Measurements from ENCODE around the gene TUSC2.

The TUSC2 gene

DNA sequence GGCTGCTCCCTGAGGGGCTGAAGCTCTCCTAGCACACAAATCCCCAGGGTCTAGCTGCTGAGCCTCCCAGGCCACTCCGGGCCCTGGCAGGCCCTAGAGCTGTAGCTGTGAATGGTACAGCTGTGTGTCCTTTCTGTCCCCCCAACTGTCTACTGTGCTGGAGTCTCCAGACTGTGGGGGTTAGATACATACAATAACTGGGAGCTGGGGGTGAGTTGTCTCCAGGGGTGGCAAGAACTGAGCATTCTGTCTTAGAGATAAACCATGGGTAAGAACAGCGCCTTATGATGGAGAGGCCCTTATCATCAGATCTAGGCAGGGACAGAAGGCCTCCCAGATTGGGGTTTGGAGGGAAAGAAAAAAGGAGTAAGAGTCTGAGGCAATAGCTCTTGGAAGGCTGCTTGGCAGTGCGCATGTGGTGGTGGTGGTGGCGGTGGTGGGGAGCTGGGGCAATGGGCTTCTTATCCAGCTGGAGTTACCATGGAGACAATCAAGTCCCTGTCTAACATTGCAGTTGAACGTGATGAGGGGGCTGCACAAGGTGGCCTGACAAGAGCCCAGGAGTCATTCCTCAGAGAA is 26.3 kb upstream of the TUSC2 start:
- DNase-seq (ENCODE audit: low read depth): no peak

DNA sequence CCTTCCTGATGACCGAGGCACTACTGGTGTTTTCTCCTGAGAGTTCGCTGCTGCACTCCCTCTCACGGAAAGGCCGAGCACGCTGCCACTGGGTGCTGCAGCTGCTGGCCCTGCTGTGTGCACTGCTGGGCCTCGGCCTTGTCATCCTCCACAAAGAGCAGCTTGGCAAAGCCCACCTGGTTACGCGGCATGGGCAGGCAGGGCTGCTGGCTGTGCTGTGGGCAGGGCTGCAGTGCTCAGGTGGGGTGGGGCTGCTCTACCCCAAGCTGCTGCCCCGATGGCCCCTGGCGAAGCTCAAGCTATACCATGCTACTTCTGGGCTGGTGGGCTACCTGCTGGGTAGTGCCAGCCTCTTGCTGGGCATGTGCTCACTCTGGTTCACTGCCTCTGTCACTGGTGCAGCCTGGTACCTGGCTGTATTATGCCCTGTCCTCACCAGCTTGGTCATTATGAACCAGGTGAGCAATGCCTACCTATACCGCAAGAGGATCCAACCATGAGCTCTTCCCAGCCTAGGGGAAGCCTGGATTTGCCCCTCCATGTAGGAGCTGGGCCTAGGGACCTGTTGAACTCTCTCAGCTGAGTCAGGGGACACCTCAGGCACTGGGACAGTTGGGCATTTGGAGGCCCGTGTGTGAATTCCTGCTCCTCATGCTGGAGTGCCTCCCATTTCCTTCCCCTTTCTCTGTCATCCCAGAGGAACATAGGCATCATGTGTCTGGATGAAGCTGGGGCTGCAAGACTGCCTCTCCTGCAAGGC is 25.4 kb upstream of the TUSC2 start:
- DNase-seq (ENCODE audit: low read depth): no peak

DNA sequence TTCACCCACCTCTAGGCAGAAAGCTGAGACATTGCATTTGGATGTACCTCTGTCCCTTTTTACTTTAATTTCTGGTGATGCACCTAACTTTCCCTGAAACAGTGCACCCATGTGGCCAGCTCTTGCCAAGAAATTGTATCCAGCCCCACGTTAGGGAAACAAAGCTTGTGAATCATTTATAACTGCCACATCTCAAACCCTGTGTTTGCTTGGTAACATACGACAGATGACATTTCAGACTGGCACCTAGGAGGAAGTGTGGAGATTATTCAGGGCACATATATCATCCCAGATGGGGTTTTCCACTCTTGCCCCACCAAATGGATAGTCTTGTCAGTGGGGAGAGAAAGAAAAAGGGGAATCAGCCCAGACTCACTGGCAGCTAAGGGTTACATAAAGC is 24.8 kb upstream of the TUSC2 start:
- no peak for DNase-seq (ENCODE audit: low read depth)

DNA sequence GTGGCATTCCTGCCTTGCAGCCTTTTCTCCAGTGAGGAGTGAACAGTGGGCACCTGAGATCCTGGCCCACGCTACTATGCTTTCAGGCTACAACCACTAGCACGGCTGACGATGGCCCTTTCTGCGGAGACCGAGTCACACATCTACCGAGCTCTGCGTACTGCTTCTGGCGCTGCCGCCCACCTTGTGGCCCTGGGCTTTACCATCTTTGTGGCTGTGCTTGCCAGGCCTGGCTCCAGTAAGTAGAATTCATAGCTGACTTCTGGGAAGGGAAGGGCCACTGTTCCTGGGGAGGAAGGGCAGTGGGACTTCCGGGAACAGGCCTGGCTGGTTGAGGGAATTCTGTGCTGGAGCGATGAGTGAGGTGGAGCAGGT is 23.3 kb upstream of the TUSC2 start:
- DNase-seq (ENCODE audit: low read depth): no peak

DNA sequence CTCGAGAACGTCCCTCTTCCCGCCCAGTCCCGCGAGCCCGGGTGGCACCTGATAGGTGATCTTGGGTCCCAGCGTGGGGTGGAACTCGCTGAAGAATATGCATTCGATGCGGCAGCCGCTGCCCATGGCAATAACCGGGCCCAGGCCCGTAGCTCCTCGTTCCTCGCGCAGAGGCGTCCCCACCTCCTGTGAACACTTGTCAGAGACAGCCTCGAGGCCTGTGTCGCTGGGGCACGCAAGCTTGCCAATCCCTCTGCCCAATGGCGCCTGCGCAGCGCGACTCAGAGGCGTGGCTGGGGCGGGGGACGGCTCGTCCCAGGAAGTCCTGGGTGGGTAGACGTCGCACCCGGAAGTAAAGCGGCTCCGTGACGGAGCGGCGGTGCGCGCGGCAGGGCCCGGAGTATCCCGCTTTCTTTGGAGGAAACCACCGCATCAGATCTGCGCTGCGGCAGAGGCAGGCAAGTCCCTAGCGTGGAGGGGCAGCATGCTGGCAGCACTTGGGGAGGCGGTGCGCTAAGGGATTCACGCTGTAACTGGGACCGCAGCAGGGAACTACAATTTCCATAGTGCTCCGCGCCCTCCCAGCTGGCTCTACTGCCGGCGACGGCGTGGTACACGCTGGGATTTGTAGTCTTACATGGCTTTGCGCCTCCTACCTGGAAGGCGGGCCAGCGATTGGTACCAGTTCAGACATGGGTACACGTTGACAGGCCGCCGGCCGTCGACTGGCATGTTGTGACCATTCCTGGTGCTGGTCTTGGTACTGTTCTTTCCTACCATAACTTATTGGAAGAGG is 22.7 kb upstream of the TUSC2 start, which contains the start of the genes CYB561D2 and NPRL2:
TSS of gene CYB561D2 (plus strand) at position 336 of the 796 bp plus-strand sequence. CDS start 572 bp downstream, outside the sequence.
TSS of gene NPRL2 (minus strand) at position 249 of the 796 bp plus-strand sequence. CDS start at position 126, 123 bp downstream.
- peak; percentile 100 for DNase-seq (ENCODE audit: low read depth)

DNA sequence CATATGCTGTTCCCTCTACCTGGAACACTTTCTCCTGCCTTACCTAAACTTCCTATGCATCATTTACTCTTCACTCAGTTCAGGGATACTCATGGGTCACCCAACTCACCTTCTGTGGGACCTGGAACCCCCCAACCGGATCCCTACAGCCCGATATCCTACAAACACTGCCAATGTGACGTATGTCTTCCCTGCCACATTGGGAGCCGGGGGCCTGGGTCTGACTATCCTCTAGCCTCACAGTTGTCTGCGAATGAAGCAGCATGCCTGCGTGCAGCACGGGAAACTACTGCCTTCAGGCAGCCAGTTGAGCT is 22.1 kb upstream of the TUSC2 start:
- no peak for DNase-seq (ENCODE audit: low read depth)

DNA sequence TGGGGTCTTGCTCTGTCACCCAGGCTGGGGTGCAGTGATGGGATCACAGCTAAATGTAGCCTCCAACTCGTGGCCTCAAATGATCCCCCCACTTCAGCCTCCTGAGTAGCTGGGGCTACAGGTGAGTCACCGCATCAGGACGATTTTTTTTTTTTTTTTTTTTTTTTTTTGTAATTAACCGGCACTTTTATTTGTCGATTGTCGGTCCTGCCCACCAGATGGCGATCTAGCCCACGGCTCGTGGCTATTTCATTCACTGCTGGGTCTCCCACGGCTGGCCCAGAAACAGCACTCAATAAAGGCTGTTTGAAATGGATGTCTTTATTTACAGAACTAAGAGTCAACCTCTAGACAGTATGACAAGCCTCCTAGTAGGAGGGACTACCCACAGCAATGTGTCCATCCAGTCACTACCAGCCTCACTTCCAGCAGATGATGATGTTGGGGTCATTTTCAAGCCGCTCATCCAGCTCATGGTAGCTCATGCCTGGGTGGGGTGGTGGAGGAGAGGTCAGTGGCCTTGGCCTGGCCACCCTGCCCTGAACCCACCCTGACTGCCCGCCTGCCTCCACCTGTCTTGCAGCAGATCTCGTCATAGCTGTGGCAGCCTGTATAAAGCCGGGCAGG is 19.3 kb upstream of the TUSC2 start:
- DNase-seq (ENCODE audit: low read depth): peak; percentile 65

DNA sequence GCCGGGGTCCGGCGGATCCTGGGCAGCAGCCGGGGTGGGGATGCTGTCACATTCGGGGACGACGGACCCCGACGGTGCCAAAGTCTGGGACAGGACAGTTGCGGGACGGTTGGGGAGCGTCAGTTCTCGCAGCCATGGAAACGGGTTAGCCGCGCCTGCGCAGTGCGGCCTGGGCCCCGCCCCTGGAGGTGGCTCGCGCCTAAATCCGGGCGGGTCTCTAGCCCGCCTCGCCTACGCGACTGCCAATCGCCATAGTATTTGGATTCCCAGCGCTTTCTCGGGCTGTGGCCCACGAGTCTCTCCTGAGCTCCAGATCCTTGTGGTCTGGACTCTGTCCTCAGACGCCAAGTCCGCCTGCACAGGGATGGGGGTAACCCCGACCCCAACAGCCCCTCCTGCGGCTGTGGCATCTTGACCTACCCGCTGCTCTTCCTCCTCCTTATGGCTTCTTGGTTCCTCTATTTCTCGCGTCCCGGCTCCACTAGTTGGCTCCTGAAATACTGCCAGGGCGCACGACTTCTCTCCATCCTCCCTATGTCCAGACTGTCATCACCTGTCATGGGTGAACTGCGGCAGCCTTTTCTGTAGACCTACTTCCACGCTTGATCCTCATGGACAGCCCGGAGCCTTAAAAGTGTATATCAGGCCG is 17.7 kb upstream of the TUSC2 start, which contains the start of gene ZMYND10:
TSS of gene ZMYND10 (minus strand) at position 147 of the 649 bp plus-strand sequence. CDS start 153 bp downstream, outside the sequence.
- DNase-seq (ENCODE audit: low read depth): peak; percentile 53

DNA sequence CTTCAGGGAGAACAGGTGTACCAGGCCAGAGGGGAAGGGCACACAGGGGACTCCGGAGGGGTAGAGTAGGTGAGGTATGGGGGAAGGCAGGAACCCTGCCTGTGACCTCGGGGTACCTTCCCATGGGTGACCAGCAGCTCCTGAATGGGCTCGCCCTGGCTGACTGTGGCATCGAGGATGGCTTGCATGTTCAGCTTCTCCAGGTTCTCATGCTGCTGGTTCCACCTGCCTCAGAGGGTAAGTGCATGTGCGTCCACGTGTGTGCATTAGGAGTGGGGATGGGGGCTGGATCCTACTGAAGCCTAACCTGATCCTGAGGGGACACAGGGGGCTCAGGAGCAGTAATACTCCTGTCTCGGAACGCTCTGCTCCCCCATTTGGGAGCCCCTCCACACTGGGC is 17.0 kb upstream of the TUSC2 start:
- no peak for DNase-seq (ENCODE audit: low read depth)

DNA sequence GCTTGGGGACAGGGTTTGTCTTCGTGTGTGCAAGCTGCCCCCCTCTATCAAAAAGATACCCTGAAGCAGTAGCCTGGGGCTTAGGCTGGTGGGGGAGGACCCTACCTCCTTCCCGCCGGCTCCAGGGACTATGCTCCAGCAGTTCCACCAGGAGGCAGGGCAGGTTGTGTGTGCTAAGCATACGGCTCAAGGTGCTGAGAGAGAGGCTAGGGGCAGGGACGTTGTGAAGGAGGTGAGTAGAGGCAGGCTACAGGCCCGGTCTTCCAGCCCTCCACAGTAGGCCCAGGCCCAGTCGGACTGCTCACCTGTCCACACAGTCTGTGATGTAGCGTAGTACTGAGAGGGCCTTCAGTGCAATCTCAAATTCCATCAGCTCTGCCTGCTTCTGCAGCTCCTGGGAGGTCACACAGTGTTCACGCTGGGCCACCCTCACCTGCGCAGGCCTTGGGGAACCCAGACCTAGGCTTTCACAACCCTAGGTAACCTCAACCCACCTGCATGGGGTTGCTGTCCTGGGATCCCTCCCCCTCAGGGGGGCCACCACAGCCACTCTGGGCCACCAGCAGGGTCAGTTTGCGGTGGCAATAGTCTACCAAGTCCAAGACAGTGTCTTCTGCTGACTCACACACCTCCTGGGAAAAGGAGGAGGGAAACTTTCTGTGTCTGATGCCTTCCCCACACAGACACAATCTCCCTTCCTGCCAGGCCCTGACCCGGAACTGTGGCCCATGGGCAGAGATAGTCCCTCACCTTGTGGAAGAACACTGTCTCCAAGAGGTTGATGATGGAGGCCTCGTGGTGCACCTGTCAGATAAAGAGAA is 15.0 kb upstream of the TUSC2 start:
- no peak for DNase-seq (ENCODE audit: low read depth)

DNA sequence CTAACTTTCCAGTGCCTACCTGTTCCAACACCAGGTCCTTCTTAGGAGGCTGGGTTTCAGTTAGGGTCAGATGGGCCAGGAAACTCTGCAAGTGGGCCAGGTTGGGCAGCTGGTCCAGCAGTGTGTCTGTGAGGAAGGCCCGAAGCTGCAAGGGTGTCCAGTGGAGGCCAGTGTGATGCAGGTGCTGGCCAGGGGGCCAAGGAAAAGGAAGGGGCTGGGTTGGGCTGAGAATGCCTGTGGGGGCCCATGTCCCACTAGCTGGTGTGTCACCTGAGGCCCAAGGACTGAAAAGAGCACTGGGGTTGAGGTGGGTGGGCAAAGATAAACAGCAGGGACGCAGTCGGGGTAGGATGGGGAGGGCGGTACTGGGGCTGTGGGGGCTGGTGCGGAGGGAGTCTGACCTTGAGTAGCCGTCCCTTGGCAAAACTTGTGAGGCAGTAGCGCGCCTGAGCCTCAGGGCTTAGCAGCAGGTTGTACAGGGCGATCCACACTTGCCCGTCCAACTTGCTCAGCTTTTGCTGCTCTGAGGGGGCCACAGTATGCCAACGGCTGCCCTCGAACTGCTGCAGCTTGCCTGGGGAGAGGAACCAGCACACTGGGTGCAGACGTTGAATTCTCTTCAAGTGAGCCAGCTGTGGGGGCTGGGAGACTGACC is 14.1 kb upstream of the TUSC2 start:
- DNase-seq (ENCODE audit: low read depth): no peak

DNA sequence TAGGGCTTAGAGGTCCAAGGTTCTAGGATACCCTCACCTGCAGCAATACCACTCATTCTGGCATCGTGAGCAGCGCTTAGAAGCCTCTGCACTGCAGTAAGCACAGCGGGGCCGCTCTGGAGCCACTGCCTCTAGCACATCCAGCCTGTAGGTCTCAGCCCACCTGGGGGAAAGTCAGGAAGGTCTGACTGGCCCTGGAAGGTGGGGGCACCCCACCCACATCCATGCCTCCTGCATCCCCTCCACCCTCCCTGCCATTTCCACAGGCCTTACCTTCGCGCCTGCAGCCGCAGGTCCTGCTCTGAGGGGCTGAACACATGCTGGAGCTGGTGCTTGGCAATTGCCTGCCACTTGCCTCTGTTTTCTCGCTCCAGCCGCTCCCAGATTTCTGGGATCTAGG is 13.5 kb upstream of the TUSC2 start:
- DNase-seq (ENCODE audit: low read depth): no peak

DNA sequence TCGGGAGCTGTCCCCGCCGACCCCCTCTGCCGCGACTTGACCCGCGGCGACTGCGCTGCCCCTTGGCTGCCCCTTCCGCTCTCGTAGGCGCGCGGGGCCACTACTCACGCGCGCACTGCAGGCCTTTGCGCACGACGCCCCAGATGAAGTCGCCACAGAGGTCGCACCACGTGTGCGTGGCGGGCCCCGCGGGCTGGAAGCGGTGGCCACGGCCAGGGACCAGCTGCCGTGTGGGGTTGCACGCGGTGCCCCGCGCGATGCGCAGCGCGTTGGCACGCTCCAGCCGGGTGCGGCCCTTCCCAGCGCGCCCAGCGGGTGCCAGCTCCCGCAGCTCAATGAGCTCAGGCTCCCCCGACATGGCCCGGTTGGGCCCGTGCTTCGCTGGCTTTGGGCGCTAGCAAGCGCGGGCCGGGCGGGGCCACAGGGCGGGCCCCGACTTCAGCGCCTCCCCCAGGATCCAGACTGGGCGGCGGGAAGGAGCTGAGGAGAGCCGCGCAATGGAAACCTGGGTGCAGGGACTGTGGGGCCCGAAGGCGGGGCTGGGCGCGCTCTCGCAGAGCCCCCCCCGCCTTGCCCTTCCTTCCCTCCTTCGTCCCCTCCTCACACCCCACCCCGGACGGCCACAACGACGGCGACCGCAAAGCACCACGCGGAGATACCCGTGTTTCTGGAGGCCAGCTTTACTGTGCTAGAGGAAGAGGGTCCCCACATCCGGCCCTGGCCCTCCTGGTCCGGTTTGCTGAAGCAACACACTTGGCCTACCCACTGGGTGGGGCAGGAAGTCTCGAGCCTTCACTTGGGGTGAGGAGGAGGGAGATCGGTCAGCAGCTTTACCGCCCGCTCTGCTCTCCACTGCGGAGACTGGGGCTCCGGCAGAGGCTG is 12.7 kb upstream of the TUSC2 start, which contains the start of gene RASSF1:
TSS of gene RASSF1 (minus strand) at position 389 of the 882 bp plus-strand sequence. CDS start at position 358, 31 bp downstream.
- DNase-seq (ENCODE audit: low read depth): peak; percentile 45

DNA sequence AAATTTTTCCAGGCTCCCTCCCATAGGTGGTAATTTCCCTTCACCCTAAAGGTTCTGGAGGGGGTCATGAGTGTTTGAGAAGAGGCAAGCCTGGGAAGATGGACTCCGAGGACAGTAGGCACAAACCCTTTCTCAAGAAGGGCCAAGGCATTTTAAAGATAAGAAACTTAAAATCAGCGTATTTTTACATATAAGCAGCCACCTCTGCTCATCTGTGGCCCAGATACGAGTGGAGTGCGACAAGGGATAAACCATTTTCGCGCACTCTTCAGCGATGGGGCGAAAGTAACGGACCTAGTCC is 12.1 kb upstream of the TUSC2 start:
- no peak for DNase-seq (ENCODE audit: low read depth)

DNA sequence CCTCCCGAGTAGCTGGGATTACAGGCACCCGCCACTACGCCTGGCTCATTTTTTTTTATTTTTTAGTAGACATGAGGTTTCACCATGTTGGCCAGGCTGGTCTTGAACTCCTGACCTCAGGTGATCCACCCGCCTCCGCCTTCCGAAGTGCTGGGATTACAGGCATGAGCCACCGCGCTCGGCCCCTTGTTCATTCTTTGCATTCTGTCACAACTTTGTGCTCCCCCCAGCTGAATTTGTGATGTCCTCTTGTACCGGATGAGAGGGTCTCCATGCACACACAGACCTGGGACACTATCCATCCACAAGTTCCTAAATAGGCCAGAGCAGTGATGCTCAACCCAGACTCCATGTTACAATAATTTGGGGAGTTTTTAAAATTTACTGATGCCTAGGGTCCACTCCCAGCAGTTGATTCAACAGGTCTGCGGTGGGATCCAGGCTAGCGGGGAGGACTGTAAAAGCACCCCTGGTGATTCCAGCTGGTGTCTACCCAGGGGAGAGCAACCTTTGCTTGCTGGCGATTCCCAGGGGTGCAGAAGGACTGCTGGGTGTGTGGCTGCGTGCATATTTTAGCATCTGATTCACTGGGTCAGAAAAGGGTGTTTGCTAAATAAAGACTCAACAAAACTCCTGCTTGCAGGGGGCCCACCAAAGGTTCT is 11.6 kb upstream of the TUSC2 start:
- no peak for DNase-seq (ENCODE audit: low read depth)

DNA sequence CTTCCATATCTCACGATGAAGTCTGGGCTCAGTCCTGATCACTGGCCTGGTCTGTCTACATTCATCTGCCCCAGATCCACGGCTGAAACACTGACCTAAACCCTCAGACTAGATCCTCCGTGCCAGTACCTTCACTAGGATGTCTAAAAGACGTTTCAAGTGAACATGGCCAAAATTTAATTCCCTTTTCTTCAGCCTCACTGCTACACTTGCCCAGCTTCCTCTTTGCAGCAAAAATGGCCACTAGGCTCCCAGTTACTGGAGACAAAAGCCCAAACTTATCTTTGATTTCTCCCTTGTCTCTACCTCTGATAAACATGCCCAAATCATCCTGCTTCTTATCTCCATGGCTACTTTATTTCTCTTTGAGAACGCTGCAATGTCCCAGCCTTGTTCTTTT is 10.9 kb upstream of the TUSC2 start:
- no peak for DNase-seq (ENCODE audit: low read depth)

DNA sequence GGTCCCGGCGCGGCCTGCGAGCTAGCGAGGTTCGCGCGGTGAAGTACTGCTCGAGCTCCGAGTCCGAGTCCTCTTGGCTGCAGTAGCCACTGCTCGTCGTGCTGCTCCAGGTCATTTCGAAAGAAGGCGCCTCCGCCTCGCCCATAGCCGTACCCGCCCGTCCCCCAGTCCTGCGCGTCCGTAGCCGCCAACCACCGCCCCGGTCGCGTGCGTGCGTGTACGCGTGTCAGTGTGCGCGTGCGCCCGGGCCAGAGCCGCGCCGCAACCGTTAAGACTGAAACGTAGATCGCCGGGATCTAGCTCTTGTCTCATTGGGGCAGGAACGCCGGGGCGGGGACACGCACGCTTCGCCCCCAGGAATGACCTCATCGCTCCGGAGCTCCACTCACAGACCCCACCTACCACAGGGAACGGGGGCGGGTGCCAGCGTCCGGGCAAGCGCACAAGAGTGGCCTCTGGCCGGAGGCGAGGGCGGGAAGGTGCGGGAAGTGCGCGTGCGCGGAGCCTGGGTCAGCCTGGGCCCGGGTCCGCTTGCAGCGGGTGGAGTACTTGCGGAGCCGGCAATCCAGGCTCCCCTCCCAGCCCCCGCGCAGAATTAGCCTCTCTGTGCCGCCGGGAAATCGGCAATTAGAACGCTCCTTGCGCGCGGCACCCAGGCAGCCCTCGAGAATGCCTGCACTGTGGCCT is 9.3 kb upstream of the TUSC2 start:
- DNase-seq (ENCODE audit: low read depth): peak; percentile 92

DNA sequence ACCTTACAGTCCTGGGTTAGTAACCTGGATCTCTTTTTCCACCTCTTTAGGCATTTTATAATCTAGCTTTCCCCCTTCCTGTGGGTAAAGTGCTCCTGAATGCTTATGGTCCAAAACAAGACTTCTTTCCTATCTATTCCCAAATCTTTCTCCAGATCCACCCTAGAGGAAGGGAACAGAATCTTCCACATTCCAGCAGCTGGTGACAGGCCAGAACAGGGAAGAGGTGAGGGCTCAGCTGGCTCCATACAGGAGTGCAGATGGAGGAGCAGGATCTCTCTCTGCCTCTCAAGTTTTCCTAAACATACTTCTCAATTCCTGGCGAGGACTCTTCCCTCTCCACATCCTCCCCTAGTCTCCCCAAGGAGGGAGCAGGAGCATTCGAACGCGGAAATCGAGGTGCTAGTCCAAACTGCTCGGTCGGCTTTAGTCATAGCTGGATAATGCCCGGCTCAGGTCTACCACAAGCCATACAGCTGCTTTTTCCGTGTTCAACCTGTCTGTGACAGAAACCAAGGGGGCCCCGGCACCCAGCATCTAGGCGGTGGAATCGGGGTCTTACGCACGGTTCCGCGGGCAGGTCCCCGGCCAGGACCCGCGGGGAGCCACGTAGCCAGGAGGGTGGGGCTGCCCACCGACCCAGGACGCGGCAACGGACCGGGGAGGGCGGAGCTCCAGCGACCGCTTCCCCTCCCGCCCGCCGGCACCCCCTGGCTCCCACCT is 8.6 kb upstream of the TUSC2 start:
- no peak for DNase-seq (ENCODE audit: low read depth)
